VCaP (cell line): ENCODE measurements around the gene CNOT10.

Experiments used
- H3K27ac ChIP-seq: fragments of 450-650 bp; 2 replicates; pipeline ENCODE4 v1.5.1; 2017
- TF ChIP-seq, protein P1 (sequence below): fragments of 450-650 bp; conservative IDR thresholded peaks from 2 replicates; pipeline ENCODE4 v1.5.1; 2017; ENCODE audit warnings: mild to moderate bottlenecking, moderate library complexity

The CNOT10 gene

GRCh38 chr3:32699429-32699828 is 14.4 kb downstream of the CNOT10 start:
- H3K27ac ChIP-seq: no peak overlapping the region
- TF ChIP-seq, protein P1, sequence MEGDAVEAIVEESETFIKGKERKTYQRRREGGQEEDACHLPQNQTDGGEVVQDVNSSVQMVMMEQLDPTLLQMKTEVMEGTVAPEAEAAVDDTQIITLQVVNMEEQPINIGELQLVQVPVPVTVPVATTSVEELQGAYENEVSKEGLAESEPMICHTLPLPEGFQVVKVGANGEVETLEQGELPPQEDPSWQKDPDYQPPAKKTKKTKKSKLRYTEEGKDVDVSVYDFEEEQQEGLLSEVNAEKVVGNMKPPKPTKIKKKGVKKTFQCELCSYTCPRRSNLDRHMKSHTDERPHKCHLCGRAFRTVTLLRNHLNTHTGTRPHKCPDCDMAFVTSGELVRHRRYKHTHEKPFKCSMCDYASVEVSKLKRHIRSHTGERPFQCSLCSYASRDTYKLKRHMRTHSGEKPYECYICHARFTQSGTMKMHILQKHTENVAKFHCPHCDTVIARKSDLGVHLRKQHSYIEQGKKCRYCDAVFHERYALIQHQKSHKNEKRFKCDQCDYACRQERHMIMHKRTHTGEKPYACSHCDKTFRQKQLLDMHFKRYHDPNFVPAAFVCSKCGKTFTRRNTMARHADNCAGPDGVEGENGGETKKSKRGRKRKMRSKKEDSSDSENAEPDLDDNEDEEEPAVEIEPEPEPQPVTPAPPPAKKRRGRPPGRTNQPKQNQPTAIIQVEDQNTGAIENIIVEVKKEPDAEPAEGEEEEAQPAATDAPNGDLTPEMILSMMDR: no peak

DNA sequence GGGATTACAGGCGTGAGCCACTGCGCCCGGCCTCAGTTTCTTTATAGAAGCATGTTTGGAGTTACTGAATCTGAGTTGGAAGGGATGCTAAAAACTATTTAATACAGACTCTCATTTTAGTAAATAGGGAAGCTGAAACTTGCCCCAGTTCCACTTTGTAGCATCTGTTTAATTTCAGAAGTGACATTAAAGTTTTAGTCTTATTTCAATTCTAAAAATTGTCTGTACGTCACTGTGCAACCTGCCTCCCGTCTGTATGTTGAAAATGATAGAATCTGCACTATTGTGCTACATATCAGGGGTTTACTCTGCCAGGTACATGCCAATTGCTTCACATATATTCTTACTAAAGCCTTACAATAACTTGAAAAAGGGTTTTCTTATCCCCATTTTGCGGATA is 15.3 kb downstream of the CNOT10 start:
- TF ChIP-seq, protein P1: no peak
- no peak overlapping the region for H3K27ac ChIP-seq

DNA sequence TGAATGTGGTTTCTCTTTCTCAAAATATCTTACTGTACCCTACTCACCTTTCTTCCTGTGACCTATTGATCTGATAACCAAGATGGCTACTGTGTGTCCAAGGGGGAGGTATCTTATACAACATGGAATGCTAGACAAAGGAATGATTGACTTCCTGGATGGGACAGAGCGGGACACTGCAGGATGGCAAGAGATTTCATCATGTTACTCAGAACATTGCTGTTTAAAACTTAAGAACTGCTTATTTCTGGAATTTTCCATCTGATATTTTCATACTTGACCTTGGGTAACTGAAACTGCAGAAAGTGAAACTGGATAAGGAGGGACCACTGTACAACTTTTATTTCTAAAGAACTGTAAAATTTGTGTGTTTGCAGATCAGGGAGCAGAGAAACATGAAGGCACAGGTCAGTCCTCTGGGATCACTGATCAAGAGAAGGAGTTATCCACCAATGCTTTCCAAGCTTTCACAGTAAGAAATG is 18.5 kb downstream of the CNOT10 start:
- no peak overlapping the region for H3K27ac ChIP-seq
- TF ChIP-seq, protein P1: no peak

DNA sequence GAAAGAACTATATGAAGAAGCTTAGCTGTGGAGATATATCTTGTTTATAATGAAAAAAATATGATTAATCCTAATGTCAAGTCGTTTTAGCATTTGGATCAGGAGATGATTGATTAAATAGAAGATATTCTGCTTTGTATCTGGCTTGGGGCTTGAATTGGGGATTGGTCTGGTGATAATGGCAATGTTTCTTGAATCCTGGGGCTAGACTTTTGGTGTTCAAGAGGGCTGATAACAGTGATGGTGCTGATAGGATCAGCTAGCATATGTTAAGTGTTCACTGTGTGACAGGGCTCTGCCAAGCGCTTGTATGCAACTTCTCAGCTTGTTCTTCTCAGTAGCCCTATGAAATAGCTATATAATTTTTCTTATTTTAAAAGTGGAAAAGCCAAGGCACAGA is 20.2 kb downstream of the CNOT10 start:
- TF ChIP-seq, protein P1: no peak

DNA sequence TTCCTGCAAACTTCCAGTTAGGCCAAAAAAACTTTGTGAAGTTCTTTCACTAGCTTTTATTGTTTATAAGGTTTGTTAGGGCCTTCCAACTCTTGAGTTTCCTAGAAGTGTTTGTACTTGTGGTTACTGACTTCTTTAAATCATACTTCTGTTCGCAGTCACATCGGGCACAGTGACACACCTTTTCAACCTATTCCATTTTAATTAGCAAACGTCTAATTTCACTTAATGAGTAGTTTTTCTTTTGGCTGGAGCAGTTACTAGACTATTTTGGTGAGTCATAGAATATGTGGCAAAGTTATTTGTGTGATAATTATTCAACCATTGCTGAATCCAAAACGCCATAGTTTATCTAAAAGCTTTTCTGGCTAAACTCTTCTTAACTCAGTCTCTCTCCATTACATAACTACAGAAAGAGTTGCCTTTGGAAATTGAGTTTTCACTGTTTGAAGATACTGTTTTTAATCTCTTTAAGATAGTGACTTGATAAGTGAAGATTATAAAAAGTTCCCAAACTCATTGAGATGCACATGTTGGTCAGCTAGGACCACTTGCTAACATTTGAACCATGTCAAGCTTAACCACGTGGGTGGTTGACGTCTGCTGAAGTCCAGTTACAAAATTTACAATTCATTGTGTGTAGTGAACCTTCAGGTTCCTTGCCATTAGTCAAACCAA is 21.5 kb downstream of the CNOT10 start:
- no peak overlapping the region for H3K27ac ChIP-seq
- TF ChIP-seq, protein P1: no peak

More for the DNA sequence above, 20.2 kb downstream of the CNOT10 start:
- H3K27ac ChIP-seq: no peak overlapping the region

DNA sequence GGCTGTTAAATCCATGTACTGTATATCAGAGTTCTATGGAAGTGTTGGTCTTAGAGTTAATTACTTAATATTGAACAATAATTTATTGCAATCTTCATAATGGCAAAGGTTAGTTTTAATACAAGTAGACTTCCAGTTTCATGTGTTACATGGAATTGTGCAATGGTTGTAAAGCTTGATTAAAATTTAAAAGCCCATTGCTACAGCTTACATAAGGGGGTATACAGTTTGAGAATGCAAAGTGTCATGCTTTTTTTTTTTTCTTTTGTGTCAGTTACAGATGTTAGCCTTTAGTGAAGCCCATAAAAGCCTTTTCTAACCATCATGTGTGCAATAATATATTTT is 22.0 kb downstream of the CNOT10 start:
- TF ChIP-seq, protein P1: no peak
- H3K27ac ChIP-seq: no peak overlapping the region

GRCh38 chr3:32708672-32709283 is 23.8 kb downstream of the CNOT10 start:
- TF ChIP-seq, protein P1: no peak
- no peak overlapping the region for H3K27ac ChIP-seq
